CD8-positive, alpha-beta memory T cell (primary cell): ENCODE data around the gene SRRD. TPM values are rescaled to one million over a fixed set of nuclear protein-coding genes. Genes with fewer than 3 reads are reported as not detected.

Experiments used
- CTCF ChIA-PET: fragments of 350-600 bp; sonication (Branson Sonifier 250); formaldehyde crosslinking; loops from one replicate; lab custom pipeline; 2021; ENCODE audit warnings: antibody characterized with exemption; lab: Charles Lee
- POLR2A ChIA-PET: fragments of 350-600 bp; sonication (Branson Sonifier 250); formaldehyde crosslinking; loops from one replicate; lab custom pipeline; 2021; ENCODE audit warnings: antibody characterized with exemption; lab: Charles Lee
- DNase-seq, 5 donors: peaks; one replicate each; pipeline versions ENCODE4 v3.0.0 to v3.0.0-alpha.2; 2020 to 2022; ENCODE audit warnings: mixed read lengths in 1 of 5
- H3K27ac ChIP-seq: one replicate; pipeline ENCODE4 v1.7.0; 2013; ENCODE audit warnings: low read depth, mild to moderate bottlenecking, low read length, moderate library complexity
- H3K27me3 ChIP-seq: 2 replicates; pipeline ENCODE4 v1.7.0; 2013; ENCODE audit warnings: low read length, mild to moderate bottlenecking; ENCODE audit not compliant: insufficient read depth, poor library complexity, severe bottlenecking
- H3K36me3 ChIP-seq: 2 replicates; pipeline ENCODE4 v1.7.0; 2013; ENCODE audit warnings: mild to moderate bottlenecking, low read length, moderate library complexity; ENCODE audit not compliant: insufficient read depth
- H3K4me1 ChIP-seq: 2 replicates; pipeline ENCODE4 v1.7.0; 2013; ENCODE audit warnings: mild to moderate bottlenecking, low read length, moderate library complexity; ENCODE audit not compliant: insufficient read depth
- H3K4me3 ChIP-seq: 2 replicates; pipeline ENCODE4 v1.7.0; 2013; ENCODE audit warnings: mild to moderate bottlenecking, low read length
- H3K9me3 ChIP-seq: 2 replicates; pipeline ENCODE4 v1.7.0; 2013; ENCODE audit warnings: mild to moderate bottlenecking, low read length
- H3K27ac Mint-ChIP-seq, 8 donors: one replicate each; pipeline ENCODE4 v1.8.0; 2020 to 2021; ENCODE audit warnings: mixed read lengths in 8 of 8, mild to moderate bottlenecking in 6 of 8, inconsistent platforms in 3 of 8, moderate library complexity in 3 of 8
- H3K27me3 Mint-ChIP-seq, 2 donors: one replicate each; pipeline ENCODE4 v1.8.0; 2020 to 2021; ENCODE audit warnings: mixed read lengths in 2 of 2, mild to moderate bottlenecking in 1 of 2, moderate library complexity in 1 of 2
- H3K36me3 Mint-ChIP-seq, 3 donors: one replicate each; pipeline ENCODE4 v1.8.0; 2020 to 2021; ENCODE audit warnings: mixed read lengths in 3 of 3, inconsistent platforms in 1 of 3, mild to moderate bottlenecking in 1 of 3
- H3K4me1 Mint-ChIP-seq, 3 donors: one replicate each; pipeline ENCODE4 v1.8.0; 2020 to 2021; ENCODE audit warnings: mixed read lengths in 3 of 3, inconsistent platforms in 1 of 3, mild to moderate bottlenecking in 1 of 3
- H3K4me3 Mint-ChIP-seq, 7 donors: one replicate each; pipeline ENCODE4 v1.8.0; 2020 to 2021; ENCODE audit warnings: mixed read lengths in 7 of 7, mild to moderate bottlenecking in 6 of 7, moderate library complexity in 4 of 7, inconsistent platforms in 2 of 7
- H3K9me3 Mint-ChIP-seq, 5 donors: one replicate each; pipeline ENCODE4 v1.8.0; 2020 to 2022; ENCODE audit warnings: mixed read lengths in 5 of 5, mild to moderate bottlenecking in 3 of 5, moderate library complexity in 2 of 5, inconsistent platforms in 1 of 5
- polyA plus RNA-seq: library from polyadenylated mRNA; unstranded; fragments of 300-500 nt; fragmentation: Illumina TruSeq; gene quantifications from one replicate; pipeline ENCODE4 v1.2.3, GENCODE V29; 2021
- total RNA-seq, 2 experiments: library from RNA; stranded (reverse); gene quantifications; one replicate each; pipeline ENCODE4 v1.2.3, GENCODE V29; 2021

SRRD gene
- total and polyA plus RNA-seq, 3 experiments from 2014 or later, result 28.5 to 33.3 (median 32.8) TPM

- ChIA-PET CTCF (interaction anchor here (0.8 kb wide), 1 partner anchor 10 kb away, joined by 3 read pairs; no protein-coding TSS in a partner anchor), POLR2A (no interaction called here)
- H3K4me1 ChIP-seq, result no peaks in the 10 kb centered on the region
- DNase-seq, result no peak
- no peak overlapping the region for H3K27ac ChIP-seq
- Mint-ChIP-seq H3K4me3 (no peak overlapping the region), H3K27me3 (no peaks in the 10 kb centered on the region), H3K4me1 (peaks cover 0 to 6% (median 5%) of the 10 kb centered on the region in 3 donors), H3K27ac (peak overlapping the region in 1 of 8 donors; percentile 54), H3K36me3 (peaks cover 14 to 88% (median 26%) of the 10 kb centered on the region in 3 donors), H3K9me3 (no peaks in the 10 kb centered on the region)
- H3K27me3 ChIP-seq, result no peaks in the 10 kb centered on the region
- H3K36me3 ChIP-seq, result peaks cover 55% of the 10 kb centered on the region
- H3K4me3 ChIP-seq, result no peak overlapping the region
- H3K9me3 ChIP-seq, result no peaks in the 10 kb centered on the region
Observed at GRCh38 chr22:26471522-26471921, 12.2 kb upstream of the SRRD start.

GRCh38 chr22:26474682-26475081 is 9.0 kb upstream of the SRRD start:
- POLR2A ChIA-PET, result no interaction called here
- DNase-seq, result no peak
- no peaks in the 10 kb centered on the region for H3K9me3 ChIP-seq
- peaks cover 53% of the 10 kb centered on the region for H3K36me3 ChIP-seq
- no peak overlapping the region for H3K4me3 ChIP-seq
- Mint-ChIP-seq H3K27ac (peak overlapping the region in 2 of 8 donors; percentile 6 to 35), H3K9me3 (no peaks in the 10 kb centered on the region), H3K36me3 (peaks cover 21 to 86% (median 26%) of the 10 kb centered on the region in 3 donors), H3K27me3 (no peaks in the 10 kb centered on the region), H3K4me1 (peaks cover 18 to 32% (median 30%) of the 10 kb centered on the region in 3 donors), H3K4me3 (no peak overlapping the region)
- H3K27ac ChIP-seq, result no peak overlapping the region
- no peaks in the 10 kb centered on the region for H3K27me3 ChIP-seq
- CTCF ChIA-PET, result no interaction called here
- peaks cover 11% of the 10 kb centered on the region for H3K4me1 ChIP-seq

GRCh38 chr22:26476705-26477340 is 6.9 kb upstream of the SRRD start:
- CTCF ChIA-PET, result no interaction called here
- Histone ChIP-seq H3K27me3 (no peaks in the 10 kb centered on the region), H3K36me3 (peaks cover 32% of the 10 kb centered on the region), H3K4me3 (no peak overlapping the region), H3K4me1 (peaks cover 32% of the 10 kb centered on the region), H3K9me3 (no peaks in the 10 kb centered on the region), H3K27ac (no peak overlapping the region)
- Mint-ChIP-seq H3K4me3 (no peak overlapping the region), H3K27ac (peak overlapping the region in 2 of 8 donors; percentile 17 to 21), H3K4me1 (peaks cover 36 to 52% (median 52%) of the 10 kb centered on the region in 3 donors), H3K27me3 (no peaks in the 10 kb centered on the region), H3K36me3 (peaks cover 16 to 78% (median 25%) of the 10 kb centered on the region in 3 donors), H3K9me3 (no peaks in the 10 kb centered on the region)
- POLR2A ChIA-PET, result no interaction called here
- no peak for DNase-seq

- DNase-seq, result no peak
- H3K27ac Mint-ChIP-seq, result peak overlapping the region in 1 of 8 donors; percentile 21
- H3K36me3 Mint-ChIP-seq, result peaks cover 16 to 73% (median 25%) of the 10 kb centered on the region in 3 donors
- POLR2A ChIA-PET, result no interaction called here
- Histone ChIP-seq H3K27me3 (no peaks in the 10 kb centered on the region), H3K4me3 (no peak overlapping the region), H3K9me3 (no peaks in the 10 kb centered on the region), H3K36me3 (peaks cover 27% of the 10 kb centered on the region), H3K27ac (no peak overlapping the region), H3K4me1 (peaks cover 37% of the 10 kb centered on the region)
- H3K4me1 Mint-ChIP-seq, result peaks cover 41 to 57% (median 57%) of the 10 kb centered on the region in 3 donors
- H3K27me3 Mint-ChIP-seq, result no peaks in the 10 kb centered on the region
- CTCF ChIA-PET, result no interaction called here
- peak overlapping the region in 1 of 7 donors; percentile 51 for H3K4me3 Mint-ChIP-seq
- H3K9me3 Mint-ChIP-seq, result no peaks in the 10 kb centered on the region
Observed at GRCh38 chr22:26477341-26477731, 6.3 kb upstream of the SRRD start.

- Histone ChIP-seq H3K36me3 (peaks cover 18% of the 10 kb centered on the region), H3K4me3 (peak overlapping the region; percentile 46), H3K9me3 (no peaks in the 10 kb centered on the region), H3K4me1 (peaks cover 48% of the 10 kb centered on the region), H3K27me3 (no peaks in the 10 kb centered on the region), H3K27ac (peak overlapping the region; percentile 30)
- ChIA-PET POLR2A (no interaction called here), CTCF (interaction anchor here (1.0 to 1.5 kb wide), 4 partner anchors 19 to 185 kb away, joined by 3 read pairs; no protein-coding TSS in a partner anchor)
- no peak for DNase-seq
- Mint-ChIP-seq H3K4me3 (peak overlapping the region; percentile 12 to 75 (median 65)), H3K27me3 (no peaks in the 10 kb centered on the region), H3K9me3 (no peaks in the 10 kb centered on the region), H3K4me1 (peaks cover 54 to 75% (median 70%) of the 10 kb centered on the region in 3 donors), H3K36me3 (peaks cover 10 to 63% (median 16%) of the 10 kb centered on the region in 3 donors), H3K27ac (peak overlapping the region; percentile 1 to 89 (median 54))
Observed at GRCh38 chr22:26479043-26479791, 4.5 kb upstream of the SRRD start.

- no peak for DNase-seq
- Mint-ChIP-seq H3K36me3 (peaks cover 10 to 57% (median 13%) of the 10 kb centered on the region in 3 donors), H3K27ac (peak overlapping the region; percentile 2 to 94 (median 52)), H3K27me3 (no peaks in the 10 kb centered on the region), H3K9me3 (no peaks in the 10 kb centered on the region), H3K4me1 (peaks cover 60 to 79% (median 74%) of the 10 kb centered on the region in 3 donors), H3K4me3 (peak overlapping the region; percentile 12 to 75 (median 65))
- peaks cover 56% of the 10 kb centered on the region for H3K4me1 ChIP-seq
- no peaks in the 10 kb centered on the region for H3K9me3 ChIP-seq
- ChIA-PET CTCF (interaction anchor here (1.0 to 1.5 kb wide), 4 partner anchors 19 to 185 kb away, joined by 3 read pairs; no protein-coding TSS in a partner anchor), POLR2A (no interaction called here)
- peaks cover 18% of the 10 kb centered on the region for H3K36me3 ChIP-seq
- peak overlapping the region; percentile 30 for H3K27ac ChIP-seq
- H3K4me3 ChIP-seq, result peak overlapping the region; percentile 46
- no peaks in the 10 kb centered on the region for H3K27me3 ChIP-seq
Observed at GRCh38 chr22:26479792-26480610, 3.7 kb upstream of the SRRD start.

GRCh38 chr22:26480611-26480932 is 3.1 kb upstream of the SRRD start:
- peaks cover 57% of the 10 kb centered on the region for H3K4me1 ChIP-seq
- Mint-ChIP-seq H3K9me3 (no peaks in the 10 kb centered on the region), H3K4me3 (peak overlapping the region in 3 of 7 donors; percentile 21 to 48 (median 35)), H3K4me1 (peaks cover 66 to 83% (median 79%) of the 10 kb centered on the region in 3 donors), H3K36me3 (peaks cover 10 to 52% (median 13%) of the 10 kb centered on the region in 3 donors), H3K27ac (peak overlapping the region in 2 of 8 donors; percentile 85 to 94), H3K27me3 (no peaks in the 10 kb centered on the region)
- no peaks in the 10 kb centered on the region for H3K27me3 ChIP-seq
- CTCF ChIA-PET, result no interaction called here
- DNase-seq, result no peak
- no peaks in the 10 kb centered on the region for H3K9me3 ChIP-seq
- no peak overlapping the region for H3K4me3 ChIP-seq
- no peak overlapping the region for H3K27ac ChIP-seq
- POLR2A ChIA-PET, result no interaction called here
- peaks cover 18% of the 10 kb centered on the region for H3K36me3 ChIP-seq
